ENCODE results near the gene SESN1. TPM values are rescaled to one million over a fixed set of nuclear protein-coding genes. Genes with fewer than 3 reads are reported as not detected.
A peak's percentile ranks its signal among the peaks of the same experiment; 100 is the strongest.

The SESN1 gene
- polyA plus RNA-seq, 4 donors, result 13.8 to 30.2 (median 16.7) TPM

- no peak for FAIRE-seq
- Histone ChIP-seq H3K27me3 (ENCODE audit: control insufficient read depth in 3 of 3, insufficient read depth in 3 of 3, low read length in 3 of 3) (no peaks in the 10 kb centered on the region), H3K36me3 (ENCODE audit: control insufficient read depth in 3 of 3, insufficient read depth in 2 of 3, low read depth in 1 of 3, low read length in 3 of 3) (no peaks in the 10 kb centered on the region), H3K9me3 (ENCODE audit: control insufficient read depth in 2 of 2, insufficient read depth in 1 of 2, low read depth in 1 of 2, low read length in 1 of 2) (peaks cover 0 to 6% of the 10 kb centered on the region in 2 donors), H3K4me1 (ENCODE audit: control insufficient read depth in 3 of 3, insufficient read depth in 2 of 3, low read depth in 1 of 3, low read length in 2 of 3) (no peaks in the 10 kb centered on the region), H3K4me3 (ENCODE audit: low read depth in 1 of 3, low read length in 3 of 3) (no peak overlapping the region), H3K27ac (ENCODE audit: low read depth in 1 of 3, low read length in 2 of 3) (no peak overlapping the region)
- DNase-seq, result no peak
- WGBS, 3 donors, result 92 to 99% (median 98%) methylated on average over 3 of the region's 3 CpGs
These were observed 66.2 kb downstream of the SESN1 start for GRCh38 chr6:109028439-109028838.

GRCh38 chr6:109027964-109028363 is 66.7 kb downstream of the SESN1 start:
- Histone ChIP-seq H3K4me3 (ENCODE audit: low read depth in 1 of 3, low read length in 3 of 3) (no peak overlapping the region), H3K36me3 (ENCODE audit: control insufficient read depth in 3 of 3, insufficient read depth in 2 of 3, low read depth in 1 of 3, low read length in 3 of 3) (no peaks in the 10 kb centered on the region), H3K27me3 (ENCODE audit: control insufficient read depth in 3 of 3, insufficient read depth in 3 of 3, low read length in 3 of 3) (no peaks in the 10 kb centered on the region), H3K27ac (ENCODE audit: low read depth in 1 of 3, low read length in 2 of 3) (no peak overlapping the region), H3K4me1 (ENCODE audit: control insufficient read depth in 3 of 3, insufficient read depth in 2 of 3, low read depth in 1 of 3, low read length in 2 of 3) (no peaks in the 10 kb centered on the region), H3K9me3 (ENCODE audit: control insufficient read depth in 2 of 2, insufficient read depth in 1 of 2, low read depth in 1 of 2, low read length in 1 of 2) (peaks cover 0 to 6% of the 10 kb centered on the region in 2 donors)
- no peak for FAIRE-seq
- no peak for DNase-seq

GRCh38 chr6:109025639-109026038 is 69.0 kb downstream of the SESN1 start:
- FAIRE-seq (peak; percentile 47), DNase-seq (no peak)
- no peaks in the 10 kb centered on the region for H3K4me1 ChIP-seq (ENCODE audit: control insufficient read depth in 3 of 3, insufficient read depth in 2 of 3, low read depth in 1 of 3, low read length in 2 of 3)
- H3K27ac ChIP-seq (ENCODE audit: low read depth in 1 of 3, low read length in 2 of 3), result no peak overlapping the region
- H3K27me3 ChIP-seq (ENCODE audit: control insufficient read depth in 3 of 3, insufficient read depth in 3 of 3, low read length in 3 of 3), result no peaks in the 10 kb centered on the region
- no peak overlapping the region for H3K4me3 ChIP-seq (ENCODE audit: low read depth in 1 of 3, low read length in 3 of 3)
- H3K9me3 ChIP-seq (ENCODE audit: control insufficient read depth in 2 of 2, insufficient read depth in 1 of 2, low read depth in 1 of 2, low read length in 1 of 2), result peaks cover 0 to 6% of the 10 kb centered on the region in 2 donors
- WGBS, 3 donors, result 78 to 89% (median 86%) methylated on average over 1 of the region's 1 CpG
- no peaks in the 10 kb centered on the region for H3K36me3 ChIP-seq (ENCODE audit: control insufficient read depth in 3 of 3, insufficient read depth in 2 of 3, low read depth in 1 of 3, low read length in 3 of 3)

GRCh38 chr6:109024784-109025183 is 69.9 kb downstream of the SESN1 start:
- Histone ChIP-seq H3K4me3 (ENCODE audit: low read depth in 1 of 3, low read length in 3 of 3) (no peak overlapping the region), H3K27ac (ENCODE audit: low read depth in 1 of 3, low read length in 2 of 3) (no peak overlapping the region), H3K4me1 (ENCODE audit: control insufficient read depth in 3 of 3, insufficient read depth in 2 of 3, low read depth in 1 of 3, low read length in 2 of 3) (no peaks in the 10 kb centered on the region), H3K9me3 (ENCODE audit: control insufficient read depth in 2 of 2, insufficient read depth in 1 of 2, low read depth in 1 of 2, low read length in 1 of 2) (peaks cover 0 to 6% of the 10 kb centered on the region in 2 donors), H3K36me3 (ENCODE audit: control insufficient read depth in 3 of 3, insufficient read depth in 2 of 3, low read depth in 1 of 3, low read length in 3 of 3) (no peaks in the 10 kb centered on the region), H3K27me3 (ENCODE audit: control insufficient read depth in 3 of 3, insufficient read depth in 3 of 3, low read length in 3 of 3) (no peaks in the 10 kb centered on the region)
- 89 to 98% (median 94%) methylated on average over 4 of the region's 4 CpGs for WGBS, 3 donors
- DNase-seq (no peak), FAIRE-seq (no peak)

- H3K27ac ChIP-seq (ENCODE audit: low read depth in 1 of 3, low read length in 2 of 3), result no peak overlapping the region
- 92 to 97% (median 94%) methylated on average over 2 of the region's 2 CpGs for WGBS, 3 donors
- peaks cover 0 to 6% of the 10 kb centered on the region in 2 donors for H3K9me3 ChIP-seq (ENCODE audit: control insufficient read depth in 2 of 2, insufficient read depth in 1 of 2, low read depth in 1 of 2, low read length in 1 of 2)
- no peaks in the 10 kb centered on the region for H3K4me1 ChIP-seq (ENCODE audit: control insufficient read depth in 3 of 3, insufficient read depth in 2 of 3, low read depth in 1 of 3, low read length in 2 of 3)
- DNase-seq (no peak), FAIRE-seq (no peak)
- H3K4me3 ChIP-seq (ENCODE audit: low read depth in 1 of 3, low read length in 3 of 3), result no peak overlapping the region
- no peaks in the 10 kb centered on the region for H3K27me3 ChIP-seq (ENCODE audit: control insufficient read depth in 3 of 3, insufficient read depth in 3 of 3, low read length in 3 of 3)
- no peaks in the 10 kb centered on the region for H3K36me3 ChIP-seq (ENCODE audit: control insufficient read depth in 3 of 3, insufficient read depth in 2 of 3, low read depth in 1 of 3, low read length in 3 of 3)
These were observed 70.3 kb downstream of the SESN1 start for GRCh38 chr6:109024368-109024767.

- no peak for DNase-seq
These were observed 71.2 kb downstream of the SESN1 start for GRCh38 chr6:109023356-109023925.

GRCh38 chr6:109021870-109022269 is 72.8 kb downstream of the SESN1 start:
- FAIRE-seq, result no peak
- H3K27me3 ChIP-seq (ENCODE audit: control insufficient read depth in 3 of 3, insufficient read depth in 3 of 3, low read length in 3 of 3), result no peaks in the 10 kb centered on the region
- H3K27ac ChIP-seq (ENCODE audit: low read depth in 1 of 3, low read length in 2 of 3), result no peak overlapping the region
- DNase-seq, result no peak
- H3K36me3 ChIP-seq (ENCODE audit: control insufficient read depth in 3 of 3, insufficient read depth in 2 of 3, low read depth in 1 of 3, low read length in 3 of 3), result no peaks in the 10 kb centered on the region
- H3K9me3 ChIP-seq (ENCODE audit: control insufficient read depth in 2 of 2, insufficient read depth in 1 of 2, low read depth in 1 of 2, low read length in 1 of 2), result peaks cover 0 to 6% of the 10 kb centered on the region in 2 donors
- no peak overlapping the region for H3K4me3 ChIP-seq (ENCODE audit: low read depth in 1 of 3, low read length in 3 of 3)
- H3K4me1 ChIP-seq (ENCODE audit: control insufficient read depth in 3 of 3, insufficient read depth in 2 of 3, low read depth in 1 of 3, low read length in 2 of 3), result no peaks in the 10 kb centered on the region
- WGBS, 3 donors, result 91 to 100% (median 95%) methylated on average over 1 of the region's 1 CpG

More at GRCh38 chr6:109023356-109023925, 71.2 kb downstream of the SESN1 start:
- FAIRE-seq, result peak; percentile 73
- Histone ChIP-seq H3K27ac (ENCODE audit: low read depth in 1 of 3, low read length in 2 of 3) (no peak overlapping the region), H3K4me1 (ENCODE audit: control insufficient read depth in 3 of 3, insufficient read depth in 2 of 3, low read depth in 1 of 3, low read length in 2 of 3) (no peaks in the 10 kb centered on the region), H3K9me3 (ENCODE audit: control insufficient read depth in 2 of 2, insufficient read depth in 1 of 2, low read depth in 1 of 2, low read length in 1 of 2) (peaks cover 0 to 6% of the 10 kb centered on the region in 2 donors), H3K27me3 (ENCODE audit: control insufficient read depth in 3 of 3, insufficient read depth in 3 of 3, low read length in 3 of 3) (no peaks in the 10 kb centered on the region), H3K36me3 (ENCODE audit: control insufficient read depth in 3 of 3, insufficient read depth in 2 of 3, low read depth in 1 of 3, low read length in 3 of 3) (no peaks in the 10 kb centered on the region), H3K4me3 (ENCODE audit: low read depth in 1 of 3, low read length in 3 of 3) (no peak overlapping the region)

- H3K4me3 ChIP-seq (ENCODE audit: low read depth in 1 of 3, low read length in 3 of 3), result no peak overlapping the region
- WGBS, 3 donors, result 28 to 60% (median 54%) methylated on average over 1 of the region's 1 CpG
These were observed 74.7 kb downstream of the SESN1 start for GRCh38 chr6:109019911-109020310.

GRCh38 chr6:109015176-109015575 is 79.5 kb downstream of the SESN1 start:
- Histone ChIP-seq H3K4me3 (ENCODE audit: low read depth in 1 of 3, low read length in 3 of 3) (no peak overlapping the region), H3K27ac (ENCODE audit: low read depth in 1 of 3, low read length in 2 of 3) (peak overlapping the region in 1 of 3 donors; percentile 36), H3K9me3 (ENCODE audit: control insufficient read depth in 2 of 2, insufficient read depth in 1 of 2, low read depth in 1 of 2, low read length in 1 of 2) (no peaks in the 10 kb centered on the region), H3K27me3 (ENCODE audit: control insufficient read depth in 3 of 3, insufficient read depth in 3 of 3, low read length in 3 of 3) (no peaks in the 10 kb centered on the region), H3K4me1 (ENCODE audit: control insufficient read depth in 3 of 3, insufficient read depth in 2 of 3, low read depth in 1 of 3, low read length in 2 of 3) (no peaks in the 10 kb centered on the region), H3K36me3 (ENCODE audit: control insufficient read depth in 3 of 3, insufficient read depth in 2 of 3, low read depth in 1 of 3, low read length in 3 of 3) (no peaks in the 10 kb centered on the region)
- DNase-seq (no peak), FAIRE-seq (no peak)

More at GRCh38 chr6:109019911-109020310, 74.7 kb downstream of the SESN1 start:
- FAIRE-seq (no peak), DNase-seq (no peak)
- no peaks in the 10 kb centered on the region for H3K27me3 ChIP-seq (ENCODE audit: control insufficient read depth in 3 of 3, insufficient read depth in 3 of 3, low read length in 3 of 3)
- no peaks in the 10 kb centered on the region for H3K4me1 ChIP-seq (ENCODE audit: control insufficient read depth in 3 of 3, insufficient read depth in 2 of 3, low read depth in 1 of 3, low read length in 2 of 3)
- H3K36me3 ChIP-seq (ENCODE audit: control insufficient read depth in 3 of 3, insufficient read depth in 2 of 3, low read depth in 1 of 3, low read length in 3 of 3), result no peaks in the 10 kb centered on the region
- H3K9me3 ChIP-seq (ENCODE audit: control insufficient read depth in 2 of 2, insufficient read depth in 1 of 2, low read depth in 1 of 2, low read length in 1 of 2), result no peaks in the 10 kb centered on the region
- H3K27ac ChIP-seq (ENCODE audit: low read depth in 1 of 3, low read length in 2 of 3), result no peak overlapping the region

All from small intestine (tissue), 7 donors.